Stimulated activated CD8-positive, alpha-beta memory T cell treated with anti-CD3 and anti-CD28 coated beads, Interleukin-7, amount 100 ng/mL, for 24 hours (primary cell): Measurements from ENCODE around the gene DDX39A.
"Not testable (repeated sequence)": the region's sequence is repeated elsewhere in the genome, so short reads cannot be mapped to it uniquely, and the experiment has no call there.

ENCODE experiments used
- DNase-seq: peaks from one replicate; pipeline ENCODE4 v3.0.0-alpha.2; 2020; ENCODE audit warnings: low read depth

The DDX39A gene

GRCh38 chr19:14385492-14385891, 33.6 kb downstream of the DDX39A start:
- no peak for DNase-seq

- DNase-seq = no peak
Measured at GRCh38 chr19:14383661-14384555, 35.2 kb downstream of the DDX39A start.

GRCh38 chr19:14381689-14382474, 37.3 kb downstream of the DDX39A start:
- DNase-seq = no peak

- DNase-seq = no peak
Measured at GRCh38 chr19:14379294-14380065, 39.7 kb downstream of the DDX39A start.

GRCh38 chr19:14378890-14379289, 40.3 kb downstream of the DDX39A start:
- no peak for DNase-seq

GRCh38 chr19:14377883-14378328, 41.2 kb downstream of the DDX39A start:
- no peak for DNase-seq

- DNase-seq = no peak
Measured at GRCh38 chr19:14375582-14376291, 43.4 kb downstream of the DDX39A start.

- no peak for DNase-seq
Measured at GRCh38 chr19:14375055-14375581, 44.0 kb downstream of the DDX39A start.

- DNase-seq = not testable (repeated sequence)
Measured at GRCh38 chr19:14374313-14374712, 44.8 kb downstream of the DDX39A start.

GRCh38 chr19:14372384-14373077, 46.6 kb downstream of the DDX39A start:
- DNase-seq = not testable (repeated sequence)

- DNase-seq = no peak
Measured at GRCh38 chr19:14371301-14371821, 47.8 kb downstream of the DDX39A start.

- DNase-seq = no peak
Measured at GRCh38 chr19:14370940-14371280, 48.2 kb downstream of the DDX39A start.

GRCh38 chr19:14370169-14370939, 48.8 kb downstream of the DDX39A start:
- no peak for DNase-seq

- peak; percentile 78 for DNase-seq
Measured at GRCh38 chr19:14369399-14370168, 49.6 kb downstream of the DDX39A start.

GRCh38 chr19:14368011-14368513, 51.1 kb downstream of the DDX39A start:
- DNase-seq = no peak

- DNase-seq = no peak
Measured at GRCh38 chr19:14367016-14367415, 52.1 kb downstream of the DDX39A start.

- no peak for DNase-seq
Measured at GRCh38 chr19:14366529-14366928, 52.6 kb downstream of the DDX39A start.

- DNase-seq = not testable (repeated sequence)
Measured at GRCh38 chr19:14364098-14364443, 55.1 kb downstream of the DDX39A start.
